HL-60/S4 (cell line): ENCODE data around the gene CYSLTR1.
"Not testable (repeated sequence)": the region's sequence is repeated elsewhere in the genome, so short reads cannot be mapped to it uniquely, and the experiment has no call there.

Source experiments
- in situ Hi-C: fragments of 300-500 bp; cut with MboI; formaldehyde crosslinking; loops from 2 replicates; pipeline ENCODE4 v1.14.3; 2022; ENCODE audit warnings: low sequenced_read_pairs

The CYSLTR1 gene

DNA sequence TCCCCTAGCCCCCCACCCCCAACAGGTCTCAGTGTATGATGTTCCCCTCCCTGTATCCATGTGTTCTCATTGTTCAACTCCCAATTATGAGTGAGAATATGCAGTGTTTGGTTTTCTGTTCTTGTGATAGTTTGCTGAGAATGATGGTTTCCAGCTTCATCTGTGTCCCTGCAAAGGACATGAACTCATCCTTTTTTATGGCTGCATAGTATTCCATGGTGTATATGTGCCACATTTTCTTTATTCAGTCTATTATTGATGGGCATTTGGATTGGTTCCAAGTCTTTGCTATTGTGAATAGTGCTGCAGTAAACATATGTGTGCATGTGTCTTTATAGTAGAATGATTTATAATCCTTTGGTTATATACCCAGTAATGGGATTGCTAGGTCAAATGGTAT lies 101.4 kb downstream of the CYSLTR1 start:
- in situ Hi-C loops: not testable (repeated sequence)
